ENCODE results near the gene IFNLR1. TPM values are rescaled to one million over a fixed set of nuclear protein-coding genes. Genes with fewer than 3 reads are reported as not detected.

IFNLR1 gene
- total RNA-seq, 1 experiment from 2014 or later: 6.1 TPM

DNA sequence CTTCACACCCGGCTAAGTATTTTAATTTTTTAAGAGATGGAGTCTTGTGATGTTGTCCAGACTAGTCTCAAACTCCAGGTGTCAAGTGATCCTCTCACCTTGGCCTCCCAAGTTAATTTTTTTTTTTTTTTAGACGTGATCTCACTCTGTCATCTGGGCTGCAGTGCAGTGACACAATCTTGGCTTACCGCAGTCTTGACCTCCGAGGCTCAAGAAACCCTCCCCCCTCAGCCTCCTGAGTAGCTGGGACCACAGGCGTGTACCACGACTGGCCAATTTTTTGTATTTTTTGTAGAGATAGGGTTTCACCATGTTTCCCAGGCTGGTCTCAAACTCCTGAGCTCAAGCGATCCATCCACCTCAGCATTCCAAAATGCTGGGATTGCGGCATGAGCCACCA, 11.7 kb upstream of the IFNLR1 start:
- Histone ChIP-seq H3K27me3 (replicated peaks; ENCODE audit: control insufficient read depth, insufficient read depth, low read length) (no peaks in the 10 kb centered on the region), H3K4me1 (no peaks in the 10 kb centered on the region), H3K36me3 (ENCODE audit: control insufficient read depth, insufficient read depth, low read length) (no peaks in the 10 kb centered on the region), H3K9me3 (no peaks in the 10 kb centered on the region), H3K4me3 (ENCODE audit: low read depth, low read length) (no peak overlapping the region)
- no peak for DNase-seq
- TF ChIP-seq, protein P1, sequence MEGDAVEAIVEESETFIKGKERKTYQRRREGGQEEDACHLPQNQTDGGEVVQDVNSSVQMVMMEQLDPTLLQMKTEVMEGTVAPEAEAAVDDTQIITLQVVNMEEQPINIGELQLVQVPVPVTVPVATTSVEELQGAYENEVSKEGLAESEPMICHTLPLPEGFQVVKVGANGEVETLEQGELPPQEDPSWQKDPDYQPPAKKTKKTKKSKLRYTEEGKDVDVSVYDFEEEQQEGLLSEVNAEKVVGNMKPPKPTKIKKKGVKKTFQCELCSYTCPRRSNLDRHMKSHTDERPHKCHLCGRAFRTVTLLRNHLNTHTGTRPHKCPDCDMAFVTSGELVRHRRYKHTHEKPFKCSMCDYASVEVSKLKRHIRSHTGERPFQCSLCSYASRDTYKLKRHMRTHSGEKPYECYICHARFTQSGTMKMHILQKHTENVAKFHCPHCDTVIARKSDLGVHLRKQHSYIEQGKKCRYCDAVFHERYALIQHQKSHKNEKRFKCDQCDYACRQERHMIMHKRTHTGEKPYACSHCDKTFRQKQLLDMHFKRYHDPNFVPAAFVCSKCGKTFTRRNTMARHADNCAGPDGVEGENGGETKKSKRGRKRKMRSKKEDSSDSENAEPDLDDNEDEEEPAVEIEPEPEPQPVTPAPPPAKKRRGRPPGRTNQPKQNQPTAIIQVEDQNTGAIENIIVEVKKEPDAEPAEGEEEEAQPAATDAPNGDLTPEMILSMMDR (IDR thresholded peaks at IDR 0.05; ENCODE audit: insufficient read depth in 1 of 2, low read depth in 1 of 2, low read length in 1 of 2, severe bottlenecking in 1 of 2, unreplicated experiment in 1 of 2): no peak
- no TSS peak for BruUV-seq (replicated peaks)
- H3K4me3 Mint-ChIP-seq (ENCODE audit: unreplicated experiment): no peak overlapping the region
- H3K4me1 Mint-ChIP-seq (ENCODE audit: low read depth, unreplicated experiment): no peaks in the 10 kb centered on the region
- H3K27me3 Mint-ChIP-seq (ENCODE audit: insufficient read depth, unreplicated experiment): no peaks in the 10 kb centered on the region
- no peaks in the 10 kb centered on the region for H3K9me3 Mint-ChIP-seq (ENCODE audit: unreplicated experiment)
- ChIA-PET POLR2A (interaction anchor here (1.0 kb wide), 1 partner anchor 47 kb away, joined by 3 read pairs; no protein-coding TSS in a partner anchor), CTCF (interaction anchor here (0.6 to 5.3 kb wide), 11 partner anchors 32 to 342 kb away, joined by 3 to 135 read pairs (median 4); partner anchors contain the start of gene STPG1)
- no peaks in the 10 kb centered on the region for H3K36me3 Mint-ChIP-seq (ENCODE audit: insufficient read depth, unreplicated experiment)
- H3K27ac Mint-ChIP-seq (ENCODE audit: unreplicated experiment): no peak overlapping the region
- intact Hi-C loops (cut with micrococcal nuclease; ENCODE audit: unreplicated experiment): loop anchor here (1.0 to 5.0 kb wide), 2 partner anchors 194 to 439 kb away; no protein-coding TSS in a partner anchor

DNA sequence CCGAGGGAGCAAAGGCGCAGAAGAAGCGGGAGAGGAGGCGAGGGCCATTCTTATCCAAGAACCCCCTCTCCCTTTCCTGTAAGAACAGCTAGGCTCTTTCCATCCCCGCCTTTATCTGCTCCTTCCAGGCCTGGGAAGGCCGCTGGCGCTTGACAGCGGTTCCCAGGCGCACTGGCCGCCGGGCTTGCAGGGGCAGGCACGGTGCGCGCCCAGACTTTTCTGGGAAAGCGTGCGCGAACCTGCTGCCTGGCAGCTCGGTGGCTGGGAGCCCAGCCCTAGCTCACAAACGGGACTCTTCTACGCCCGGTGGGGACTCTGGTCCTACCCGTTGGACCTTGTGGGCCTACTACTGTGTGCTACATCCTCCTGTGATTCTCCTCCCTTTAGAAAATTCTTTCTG, 8.8 kb upstream of the IFNLR1 start:
- no TSS peak for BruUV-seq (replicated peaks)
- Histone ChIP-seq H3K36me3 (ENCODE audit: control insufficient read depth, insufficient read depth, low read length) (no peaks in the 10 kb centered on the region), H3K27me3 (replicated peaks; ENCODE audit: control insufficient read depth, insufficient read depth, low read length) (no peaks in the 10 kb centered on the region), H3K4me3 (ENCODE audit: low read depth, low read length) (no peak overlapping the region), H3K9me3 (no peaks in the 10 kb centered on the region), H3K4me1 (no peaks in the 10 kb centered on the region)
- H3K4me1 Mint-ChIP-seq (ENCODE audit: low read depth, unreplicated experiment): no peaks in the 10 kb centered on the region
- H3K9me3 Mint-ChIP-seq (ENCODE audit: unreplicated experiment): no peaks in the 10 kb centered on the region
- no peak overlapping the region for H3K4me3 Mint-ChIP-seq (ENCODE audit: unreplicated experiment)
- intact Hi-C loops (cut with micrococcal nuclease; ENCODE audit: unreplicated experiment): loop anchor here (5.0 kb wide), 1 partner anchor 441 kb away; no protein-coding TSS in a partner anchor
- no peak for DNase-seq
- no peaks in the 10 kb centered on the region for H3K36me3 Mint-ChIP-seq (ENCODE audit: insufficient read depth, unreplicated experiment)
- H3K27me3 Mint-ChIP-seq (ENCODE audit: insufficient read depth, unreplicated experiment): no peaks in the 10 kb centered on the region
- POLR2A ChIA-PET: no interaction called here
- CTCF ChIA-PET: interaction anchor here (0.6 kb wide), 1 partner anchor 196 kb away, joined by 3 read pairs; no protein-coding TSS in a partner anchor
- TF ChIP-seq, protein P1 (IDR thresholded peaks at IDR 0.05; ENCODE audit: insufficient read depth in 1 of 2, low read depth in 1 of 2, low read length in 1 of 2, severe bottlenecking in 1 of 2, unreplicated experiment in 1 of 2): no peak
- H3K27ac Mint-ChIP-seq (ENCODE audit: unreplicated experiment): no peak overlapping the region

DNA sequence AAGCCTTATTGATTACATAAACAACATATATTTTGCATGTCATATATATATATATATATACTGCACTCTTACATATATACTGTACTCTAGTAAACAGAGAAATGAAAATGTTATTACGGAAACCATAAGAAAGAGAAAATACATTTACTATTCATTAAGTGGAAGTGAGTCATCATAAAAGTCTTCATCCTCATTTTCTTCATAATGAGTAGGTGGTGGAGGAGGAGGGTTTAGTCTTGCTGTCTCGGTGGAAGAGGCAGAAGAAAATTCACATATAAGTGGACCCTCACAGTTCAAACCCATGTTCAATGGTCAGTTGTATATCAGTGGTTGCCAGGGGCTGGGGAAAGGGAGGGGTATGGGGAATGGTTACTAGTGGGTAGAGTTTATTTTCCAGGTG, 8.0 kb upstream of the IFNLR1 start:
- ChIA-PET POLR2A (no interaction called here), CTCF (interaction anchor here (0.6 kb wide), 1 partner anchor 44 kb away, joined by 4 read pairs; no protein-coding TSS in a partner anchor)
- Histone ChIP-seq H3K27me3 (replicated peaks; ENCODE audit: control insufficient read depth, insufficient read depth, low read length) (no peaks in the 10 kb centered on the region), H3K36me3 (ENCODE audit: control insufficient read depth, insufficient read depth, low read length) (no peaks in the 10 kb centered on the region), H3K4me3 (ENCODE audit: low read depth, low read length) (no peak overlapping the region), H3K4me1 (no peaks in the 10 kb centered on the region), H3K9me3 (no peaks in the 10 kb centered on the region)
- BruUV-seq (replicated peaks): no TSS peak
- DNase-seq: no peak
- TF ChIP-seq, protein P1 (IDR thresholded peaks at IDR 0.05; ENCODE audit: insufficient read depth in 1 of 2, low read depth in 1 of 2, low read length in 1 of 2, severe bottlenecking in 1 of 2, unreplicated experiment in 1 of 2): no peak
- intact Hi-C loops (cut with micrococcal nuclease; ENCODE audit: unreplicated experiment): loop anchor here (5.0 kb wide), 1 partner anchor 442 kb away; no protein-coding TSS in a partner anchor
- Mint-ChIP-seq H3K4me1 (ENCODE audit: low read depth, unreplicated experiment) (no peaks in the 10 kb centered on the region), H3K36me3 (ENCODE audit: insufficient read depth, unreplicated experiment) (no peaks in the 10 kb centered on the region), H3K9me3 (ENCODE audit: unreplicated experiment) (no peaks in the 10 kb centered on the region), H3K27me3 (ENCODE audit: insufficient read depth, unreplicated experiment) (no peaks in the 10 kb centered on the region), H3K4me3 (ENCODE audit: unreplicated experiment) (no peak overlapping the region), H3K27ac (ENCODE audit: unreplicated experiment) (no peak overlapping the region)

Measured in Caco-2 (cell line).